PC-9 (cell line): ENCODE data around the gene KCNA1.

Experiments
- CTCF ChIP-seq: fragments of 200-600 bp; sonication (generic); conservative IDR thresholded peaks from 2 replicates; pipeline ENCODE4 v1.6.1; 2017; ENCODE audit warnings: mixed run types, antibody characterized with exemption, mild to moderate bottlenecking, moderate library complexity
- EZH2 ChIP-seq: fragments of 200-600 bp; sonication (generic); IDR thresholded peaks from 2 replicates; pipeline ENCODE4 v1.8.0; 2017; ENCODE audit warnings: antibody characterized with exemption, low read depth

DNA sequence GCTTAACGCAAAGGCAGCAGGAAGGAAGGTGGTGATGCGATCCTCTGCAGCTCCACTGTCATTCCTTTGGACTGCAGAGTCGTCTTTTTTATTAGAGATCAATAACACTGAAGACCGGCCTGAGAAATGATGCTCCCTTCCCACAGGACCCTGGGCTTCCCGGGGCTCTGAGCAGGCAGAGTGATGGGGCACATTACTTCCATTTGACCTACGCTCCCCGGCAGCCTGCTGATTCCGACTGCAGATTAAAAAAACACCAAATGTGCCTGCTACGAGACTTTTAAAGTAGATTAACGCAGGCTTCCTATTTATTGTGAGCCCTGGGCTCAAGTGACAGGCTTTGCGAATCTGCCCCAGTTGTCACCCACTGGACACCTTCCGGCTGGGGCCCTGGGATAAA, 37.5 kb downstream of the KCNA1 start:
- TF ChIP-seq CTCF (no peak), EZH2 (no peak)
